GM18502 (cell line): ENCODE measurements around the gene ARHGDIG.
A peak's percentile ranks its signal among the peaks of the same experiment; 100 is the strongest.
"Not testable (repeated sequence)": the region's sequence is repeated elsewhere in the genome, so short reads cannot be mapped to it uniquely, and the experiment has no call there.

Experiments used
- ATAC-seq: cut with Tn5 transposase; IDR thresholded peaks from one replicate; pipeline ENCODE4 v1.9.1; 2021; ENCODE audit warnings: mild to moderate bottlenecking; ENCODE audit not compliant: unreplicated experiment, poor library complexity

The ARHGDIG gene

GRCh38 chr16:321532-321931 lies 41.1 kb downstream of the ARHGDIG start:
- ATAC-seq = no peak

- no peak for ATAC-seq
These were observed 42.2 kb downstream of the ARHGDIG start for GRCh38 chr16:322476-323143.

DNA sequence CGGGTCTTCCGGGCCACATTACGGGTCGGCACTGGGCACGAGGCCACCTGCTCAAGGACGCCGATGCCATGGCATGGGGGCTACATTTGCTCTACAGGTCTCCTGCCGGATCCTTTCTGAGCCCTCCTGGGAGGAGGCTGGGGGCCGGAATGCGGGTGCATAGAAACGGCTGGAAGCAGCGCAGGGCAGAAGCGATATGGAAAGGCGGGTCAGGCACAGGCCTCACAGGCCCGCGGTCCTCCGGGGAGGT lies 43.7 kb downstream of the ARHGDIG start:
- no peak for ATAC-seq

DNA sequence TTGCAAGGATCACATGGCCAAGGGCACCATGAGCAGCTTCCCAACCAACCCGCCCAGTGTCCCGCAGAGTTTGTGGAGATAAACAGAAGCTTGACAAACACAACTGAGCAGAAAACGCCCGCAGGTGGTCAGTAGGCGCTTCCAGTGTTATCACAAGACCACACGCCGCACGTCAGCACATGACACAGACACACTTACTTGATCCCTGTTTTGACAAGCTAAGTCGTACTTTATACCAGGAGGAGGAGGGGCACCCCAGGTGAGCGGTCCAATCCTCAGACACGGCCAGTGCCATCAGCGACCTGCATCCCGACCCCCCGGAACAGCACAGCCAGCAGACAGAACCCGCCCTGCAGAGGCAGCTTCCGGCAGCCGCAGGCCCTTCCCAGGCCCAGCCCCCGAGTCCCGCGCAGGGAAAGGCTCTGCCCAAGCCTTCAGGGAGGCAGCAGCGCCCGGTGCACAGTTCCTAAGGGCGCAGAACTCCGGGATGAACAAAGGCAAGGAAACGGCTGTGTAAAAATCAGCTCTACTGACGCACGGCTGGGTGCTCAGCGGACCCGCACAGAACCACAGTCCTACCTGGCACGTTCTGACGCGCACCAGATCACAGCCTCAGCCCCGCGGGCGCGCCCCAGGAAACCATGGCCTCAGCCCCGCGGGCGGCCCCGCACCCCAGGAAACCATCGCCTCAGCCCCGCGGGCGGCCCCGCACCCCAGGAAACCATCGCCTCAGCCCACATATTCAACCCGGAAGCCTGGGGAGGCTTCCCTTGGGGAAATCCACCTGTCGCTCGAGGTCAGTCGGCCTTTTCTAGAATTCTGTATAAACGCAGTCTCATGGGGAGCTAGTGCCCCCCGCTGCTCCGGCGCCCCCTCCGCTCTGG lies 44.3 kb downstream of the ARHGDIG start:
- ATAC-seq = peak; percentile 62

DNA sequence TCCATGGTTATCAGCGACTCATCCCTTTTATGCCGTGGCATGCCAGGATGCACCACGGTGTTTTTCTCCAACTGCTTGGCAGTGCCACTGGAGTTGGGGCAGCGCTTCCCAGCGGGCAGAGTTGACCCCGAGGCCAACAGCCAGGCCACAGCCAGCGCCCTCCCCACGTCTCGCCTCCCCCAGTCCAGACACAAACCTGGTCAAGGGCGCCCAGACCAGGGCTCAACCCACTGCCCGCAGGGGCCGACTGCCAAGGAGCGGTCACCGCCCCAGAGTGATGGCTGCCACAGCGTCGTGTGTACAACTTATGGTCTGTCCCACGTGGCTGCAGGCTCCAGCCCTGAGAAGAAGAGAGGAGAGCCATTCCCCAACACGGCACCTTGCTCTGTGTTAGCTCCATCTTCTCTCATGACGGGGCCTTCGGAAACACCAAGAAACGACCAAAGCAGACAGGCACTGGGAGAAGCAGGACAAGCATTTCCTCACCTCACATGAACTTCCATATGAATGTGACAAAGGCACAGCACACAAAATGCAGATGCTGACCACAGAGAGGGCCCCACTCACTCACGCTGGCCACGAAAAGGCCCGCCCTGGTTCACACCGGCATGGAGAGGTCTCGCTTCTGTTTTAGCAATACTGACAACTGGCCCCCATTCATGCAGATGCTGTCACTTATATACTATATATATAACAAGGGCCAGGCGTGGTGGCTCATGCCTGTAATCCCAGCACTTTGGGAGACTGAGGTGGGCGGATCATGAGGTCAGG lies 45.2 kb downstream of the ARHGDIG start:
- ATAC-seq = no peak

DNA sequence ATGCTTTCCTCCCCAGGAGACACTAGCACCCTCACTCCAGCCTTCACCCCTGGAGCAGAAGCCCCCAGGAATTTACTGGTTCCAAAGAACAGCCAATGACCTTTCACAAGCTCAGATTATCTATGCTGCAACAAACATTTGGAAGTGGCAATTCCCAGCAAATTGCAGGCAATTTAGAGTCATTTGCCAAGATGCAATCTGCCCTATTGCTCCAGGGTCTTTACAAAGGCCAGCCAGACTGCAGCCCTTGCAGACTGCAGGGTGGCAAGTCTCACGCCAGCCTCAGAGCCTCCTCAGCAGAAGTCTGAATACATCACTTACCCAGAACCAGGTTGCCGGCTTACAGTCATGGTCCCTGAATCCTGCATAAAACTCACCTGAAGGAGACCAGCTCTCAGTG lies 50.4 kb downstream of the ARHGDIG start:
- ATAC-seq = no peak

DNA sequence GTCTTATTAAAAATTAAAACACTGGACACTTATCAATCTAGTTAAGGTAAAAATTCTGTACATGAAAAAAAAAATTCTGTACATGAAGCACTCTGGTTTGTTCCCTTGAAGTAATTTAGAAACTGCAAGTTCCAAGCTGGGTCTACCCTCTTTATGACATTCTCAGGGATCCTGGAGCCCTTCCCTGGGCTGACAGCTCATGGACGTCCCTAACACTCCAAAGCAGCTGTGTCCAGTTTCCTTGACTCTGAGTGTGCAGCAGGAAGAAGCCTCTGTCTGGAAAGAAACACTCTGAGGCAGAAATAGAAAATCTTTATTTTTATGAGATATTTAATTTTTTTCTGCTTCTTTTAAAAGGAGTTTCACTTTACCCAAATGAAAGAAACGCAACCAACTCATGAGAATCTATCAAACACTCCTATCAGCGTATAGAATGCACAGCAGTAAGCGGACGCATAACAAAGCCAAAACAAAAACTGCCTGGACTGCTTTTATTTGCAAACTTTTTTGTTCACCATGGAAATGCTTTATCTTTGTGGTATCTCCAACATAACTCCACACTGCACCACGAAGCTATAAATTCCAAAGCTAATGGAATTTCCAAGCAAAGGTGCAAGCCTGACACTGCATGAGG lies 50.9 kb downstream of the ARHGDIG start:
- not testable (repeated sequence) for ATAC-seq
